Endothelial cell (in vitro differentiated cells): ENCODE results near the gene APPL1. TPM values are rescaled to one million over a fixed set of nuclear protein-coding genes. Genes with fewer than 3 reads are reported as not detected.

ENCODE experiments used
- DNase-seq: peaks from one replicate; pipeline ENCODE4 v3.0.0; 2021; ENCODE audit warnings: low spot score
- H3K27ac Mint-ChIP-seq: one replicate; pipeline ENCODE4 v1.8.0; 2021; ENCODE audit warnings: mixed read lengths, inconsistent platforms; ENCODE audit not compliant: unreplicated experiment
- H3K27me3 Mint-ChIP-seq: one replicate; pipeline ENCODE4 v1.8.0; 2021; ENCODE audit warnings: mild to moderate bottlenecking, moderate library complexity, mixed read lengths, inconsistent platforms; ENCODE audit not compliant: unreplicated experiment
- H3K36me3 Mint-ChIP-seq: one replicate; pipeline ENCODE4 v1.8.0; 2021; ENCODE audit warnings: mild to moderate bottlenecking, low read depth, mixed read lengths, inconsistent platforms; ENCODE audit not compliant: unreplicated experiment
- H3K4me1 Mint-ChIP-seq: one replicate; pipeline ENCODE4 v1.8.0; 2021; ENCODE audit warnings: mild to moderate bottlenecking, mixed read lengths, inconsistent platforms; ENCODE audit not compliant: unreplicated experiment
- H3K4me3 Mint-ChIP-seq: one replicate; pipeline ENCODE4 v1.8.0; 2021; ENCODE audit warnings: mild to moderate bottlenecking, mixed read lengths, inconsistent platforms; ENCODE audit not compliant: unreplicated experiment
- H3K9me3 Mint-ChIP-seq: one replicate; pipeline ENCODE4 v1.8.0; 2021; ENCODE audit warnings: mixed read lengths, inconsistent platforms; ENCODE audit not compliant: unreplicated experiment
- total RNA-seq: library from RNA; stranded (reverse); fragmentation: NEBNext Ultra II Directional; extraction: Animal tissue kit (Norgen Biotek cat#: 25700); gene quantifications from one replicate; pipeline ENCODE4 v1.2.1, GENCODE V29; 2021; ENCODE audit not compliant: unreplicated experiment
- TF ChIP-seq, protein P1 (sequence below): fragments of 200-600 bp; sonication (generic); IDR thresholded peaks from one replicate; pipeline ENCODE4 v1.5.0; 2021; ENCODE audit warnings: antibody characterized with exemption; ENCODE audit not compliant: unreplicated experiment

APPL1 gene
- total RNA-seq, 1 donor from 2014 or later: 25.9 TPM

GRCh38 chr3:57199895-57200297 is 27.6 kb upstream of the APPL1 start, which contains the start of gene HESX1:
HESX1 (minus strand) TSS chr3:57199978; CDS start chr3:57199918, 60 bp downstream.
- Mint-ChIP-seq H3K4me1 (peaks cover 6% of the 10 kb centered on the region), H3K4me3 (no peak within 1 kb of the TSS), H3K27me3 (no peaks in the 10 kb centered on the region), H3K27ac (no peak within 1 kb of the TSS), H3K36me3 (no peaks in the 10 kb centered on the region), H3K9me3 (no peaks in the 10 kb centered on the region)
- DNase-seq: peak; percentile 25
- TF ChIP-seq, protein P1, sequence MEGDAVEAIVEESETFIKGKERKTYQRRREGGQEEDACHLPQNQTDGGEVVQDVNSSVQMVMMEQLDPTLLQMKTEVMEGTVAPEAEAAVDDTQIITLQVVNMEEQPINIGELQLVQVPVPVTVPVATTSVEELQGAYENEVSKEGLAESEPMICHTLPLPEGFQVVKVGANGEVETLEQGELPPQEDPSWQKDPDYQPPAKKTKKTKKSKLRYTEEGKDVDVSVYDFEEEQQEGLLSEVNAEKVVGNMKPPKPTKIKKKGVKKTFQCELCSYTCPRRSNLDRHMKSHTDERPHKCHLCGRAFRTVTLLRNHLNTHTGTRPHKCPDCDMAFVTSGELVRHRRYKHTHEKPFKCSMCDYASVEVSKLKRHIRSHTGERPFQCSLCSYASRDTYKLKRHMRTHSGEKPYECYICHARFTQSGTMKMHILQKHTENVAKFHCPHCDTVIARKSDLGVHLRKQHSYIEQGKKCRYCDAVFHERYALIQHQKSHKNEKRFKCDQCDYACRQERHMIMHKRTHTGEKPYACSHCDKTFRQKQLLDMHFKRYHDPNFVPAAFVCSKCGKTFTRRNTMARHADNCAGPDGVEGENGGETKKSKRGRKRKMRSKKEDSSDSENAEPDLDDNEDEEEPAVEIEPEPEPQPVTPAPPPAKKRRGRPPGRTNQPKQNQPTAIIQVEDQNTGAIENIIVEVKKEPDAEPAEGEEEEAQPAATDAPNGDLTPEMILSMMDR: no peak

GRCh38 chr3:57206423-57206822 is 21.1 kb upstream of the APPL1 start:
- Mint-ChIP-seq H3K9me3 (no peaks in the 10 kb centered on the region), H3K4me3 (no peak overlapping the region), H3K36me3 (no peaks in the 10 kb centered on the region), H3K27me3 (no peaks in the 10 kb centered on the region), H3K27ac (no peak overlapping the region), H3K4me1 (no peaks in the 10 kb centered on the region)
- no peak for DNase-seq
- TF ChIP-seq, protein P1: no peak

DNA sequence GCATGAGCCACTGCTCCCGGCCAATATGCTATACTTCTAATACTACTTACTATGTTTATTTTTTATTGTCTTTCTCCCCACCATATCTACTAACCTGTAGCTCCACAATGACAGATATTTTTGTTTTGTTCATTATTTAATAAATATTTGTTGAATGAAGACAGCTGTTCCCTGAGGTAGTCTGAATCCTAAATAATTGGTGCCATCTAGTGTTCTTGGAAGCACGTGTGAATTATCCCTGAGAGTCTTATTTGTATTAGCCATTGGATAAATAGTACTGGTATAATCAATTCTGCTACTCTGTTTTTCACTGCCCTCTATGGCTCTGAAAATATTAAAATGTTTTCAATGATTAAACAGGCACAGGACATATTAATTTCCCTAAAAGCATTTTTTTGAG is 5.6 kb upstream of the APPL1 start:
- Mint-ChIP-seq H3K36me3 (no peaks in the 10 kb centered on the region), H3K9me3 (no peaks in the 10 kb centered on the region), H3K27me3 (no peaks in the 10 kb centered on the region), H3K27ac (no peak overlapping the region), H3K4me3 (no peak overlapping the region), H3K4me1 (peaks cover under 1% of the 10 kb centered on the region)
- DNase-seq: no peak
- TF ChIP-seq, protein P1: peak; percentile 18

GRCh38 chr3:57224856-57225255 is 2.7 kb upstream of the APPL1 start:
- Mint-ChIP-seq H3K4me1 (peaks cover 4% of the 10 kb centered on the region), H3K9me3 (no peaks in the 10 kb centered on the region), H3K27ac (no peak overlapping the region), H3K27me3 (peaks cover 3% of the 10 kb centered on the region), H3K4me3 (no peak overlapping the region), H3K36me3 (peaks cover 7% of the 10 kb centered on the region)
- no peak for DNase-seq
- TF ChIP-seq, protein P1: no peak

DNA sequence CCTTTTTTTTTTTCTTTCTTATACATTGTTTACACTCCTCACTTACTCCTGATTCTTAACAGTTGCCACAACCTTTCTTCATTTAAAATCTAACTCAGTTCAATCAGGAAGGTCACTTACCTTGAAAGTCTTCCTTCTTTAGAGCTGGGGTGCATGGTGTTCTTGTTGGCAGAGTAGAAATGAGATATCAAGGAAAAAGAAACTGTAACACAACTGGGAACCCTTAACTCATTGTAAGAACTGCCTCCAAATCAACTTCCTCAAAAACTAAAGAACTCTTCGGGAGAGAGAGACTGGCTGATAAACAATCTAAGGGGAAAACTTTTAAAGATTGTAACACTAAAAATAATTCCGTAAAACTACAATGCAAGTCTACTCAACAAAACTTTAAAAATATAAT is 1.4 kb upstream of the APPL1 start:
- H3K9me3 Mint-ChIP-seq: no peaks in the 10 kb centered on the region
- H3K27me3 Mint-ChIP-seq: peaks cover 3% of the 10 kb centered on the region
- no peak for DNase-seq
- H3K4me1 Mint-ChIP-seq: peaks cover 4% of the 10 kb centered on the region
- H3K4me3 Mint-ChIP-seq: no peak overlapping the region
- peaks cover 7% of the 10 kb centered on the region for H3K36me3 Mint-ChIP-seq
- no peak overlapping the region for H3K27ac Mint-ChIP-seq
- TF ChIP-seq, protein P1: no peak
